ENCODE results near the gene GPC5.
A peak's percentile ranks its signal among the peaks of the same experiment; 100 is the strongest.
"Not testable (repeated sequence)": the region's sequence is repeated elsewhere in the genome, so short reads cannot be mapped to it uniquely, and the experiment has no call there.

GPC5 gene

GRCh38 chr13:91398413-91399188 lies at the start of gene GPC5:
TSS of gene GPC5 (plus strand) at chr13:91398621.
- peak; percentile 14 for DNase-seq (ENCODE audit: low read depth)
- H3K4me3 ChIP-seq (ENCODE audit: low read depth, low read length) = peak within 1 kb of the TSS; percentile 57

- peak; percentile 42 for DNase-seq (ENCODE audit: low read depth)
- H3K4me3 ChIP-seq (ENCODE audit: low read depth, low read length) = peak overlapping the region; percentile 71
Observed at GRCh38 chr13:91348906-91349435, 49.5 kb upstream of the GPC5 start.

GRCh38 chr13:91349992-91350911 lies 48.2 kb upstream of the GPC5 start:
- H3K4me3 ChIP-seq (ENCODE audit: low read depth, low read length) = peak overlapping the region; percentile 71
- DNase-seq (ENCODE audit: low read depth) = no peak

- peak overlapping the region; percentile 71 for H3K4me3 ChIP-seq (ENCODE audit: low read depth, low read length)
- no peak for DNase-seq (ENCODE audit: low read depth)
Observed at GRCh38 chr13:91351123-91351522, 47.3 kb upstream of the GPC5 start.

- H3K4me3 ChIP-seq (ENCODE audit: low read depth, low read length) = no peak overlapping the region
- no peak for DNase-seq (ENCODE audit: low read depth)
Observed at GRCh38 chr13:91351980-91352379, 46.4 kb upstream of the GPC5 start.

GRCh38 chr13:91352891-91353290 lies 45.5 kb upstream of the GPC5 start:
- H3K4me3 ChIP-seq (ENCODE audit: low read depth, low read length); DNase-seq (ENCODE audit: low read depth): not testable (repeated sequence)

- no peak overlapping the region for H3K4me3 ChIP-seq (ENCODE audit: low read depth, low read length)
- DNase-seq (ENCODE audit: low read depth) = no peak
Observed at GRCh38 chr13:91353494-91353893, 44.9 kb upstream of the GPC5 start.

- no peak overlapping the region for H3K4me3 ChIP-seq (ENCODE audit: low read depth, low read length)
- DNase-seq (ENCODE audit: low read depth) = no peak
Observed at GRCh38 chr13:91355099-91355825, 43.2 kb upstream of the GPC5 start.

GRCh38 chr13:91355826-91356710 lies 42.4 kb upstream of the GPC5 start:
- H3K4me3 ChIP-seq (ENCODE audit: low read depth, low read length) = no peak overlapping the region
- no peak for DNase-seq (ENCODE audit: low read depth)

GRCh38 chr13:91356919-91357612 lies 41.4 kb upstream of the GPC5 start:
- DNase-seq (ENCODE audit: low read depth) = no peak
- no peak overlapping the region for H3K4me3 ChIP-seq (ENCODE audit: low read depth, low read length)

- no peak for DNase-seq (ENCODE audit: low read depth)
- H3K4me3 ChIP-seq (ENCODE audit: low read depth, low read length) = no peak overlapping the region
Observed at GRCh38 chr13:91357613-91358386, 40.6 kb upstream of the GPC5 start.

GRCh38 chr13:91358387-91358782 lies 40.0 kb upstream of the GPC5 start:
- DNase-seq (ENCODE audit: low read depth) = no peak
- no peak overlapping the region for H3K4me3 ChIP-seq (ENCODE audit: low read depth, low read length)

- no peak for DNase-seq (ENCODE audit: low read depth)
- H3K4me3 ChIP-seq (ENCODE audit: low read depth, low read length) = no peak overlapping the region
Observed at GRCh38 chr13:91359111-91359510, 39.3 kb upstream of the GPC5 start.

- no peak for DNase-seq (ENCODE audit: low read depth)
- H3K4me3 ChIP-seq (ENCODE audit: low read depth, low read length) = no peak overlapping the region
Observed at GRCh38 chr13:91359631-91360030, 38.8 kb upstream of the GPC5 start.

GRCh38 chr13:91360246-91360751 lies 38.1 kb upstream of the GPC5 start:
- no peak for DNase-seq (ENCODE audit: low read depth)
- no peak overlapping the region for H3K4me3 ChIP-seq (ENCODE audit: low read depth, low read length)

- no peak overlapping the region for H3K4me3 ChIP-seq (ENCODE audit: low read depth, low read length)
- no peak for DNase-seq (ENCODE audit: low read depth)
Observed at GRCh38 chr13:91361755-91362271, 36.6 kb upstream of the GPC5 start.

GRCh38 chr13:91362908-91363307 lies 35.5 kb upstream of the GPC5 start:
- H3K4me3 ChIP-seq (ENCODE audit: low read depth, low read length) = no peak overlapping the region

More at GRCh38 chr13:91362908-91363307, 35.5 kb upstream of the GPC5 start:
- DNase-seq (ENCODE audit: low read depth) = no peak
